HepG2 (cell line): ENCODE results near the gene FSD1. TPM values are rescaled to one million over a fixed set of nuclear protein-coding genes. Genes with fewer than 3 reads are reported as not detected.
A peak's percentile ranks its signal among the peaks of the same experiment; 100 is the strongest.

Experiments used
- ATAD3A ChIP-seq: sonication (generic); formaldehyde crosslinking; IDR thresholded peaks from 2 replicates; pipeline ENCODE4 v1.4.0; 2020; ENCODE audit warnings: missing genetic modification reagents
- ATF6 ChIP-seq: sonication (generic); formaldehyde crosslinking; conservative IDR thresholded peaks from 2 replicates; pipeline ENCODE4 v1.4.0; 2020; ENCODE audit warnings: missing genetic modification reagents
- BCL6 ChIP-seq: IDR thresholded peaks from 2 replicates; pipeline ENCODE4 v1.6.1; 2016; ENCODE audit warnings: missing genetic modification reagents, missing compliant biosample characterization
- CCDC6 ChIP-seq: sonication (generic); formaldehyde crosslinking; IDR thresholded peaks from 2 replicates; pipeline ENCODE4 v1.8.1; 2022; ENCODE audit warnings: mild to moderate bottlenecking, missing genetic modification reagents, moderate library complexity
- GATA4 ChIP-seq: sonication (generic); IDR thresholded peaks from 2 replicates; pipeline ENCODE4 v1.6.1; 2016; ENCODE audit warnings: antibody characterized with exemption, low read depth, borderline replicate concordance
- HHEX ChIP-seq: IDR thresholded peaks from 2 replicates; pipeline ENCODE4 v1.6.1; 2016; ENCODE audit warnings: control low read depth
- JARID2 ChIP-seq: sonication (generic); formaldehyde crosslinking; IDR thresholded peaks from 2 replicates; pipeline ENCODE4 v1.8.1; 2023; ENCODE audit warnings: missing genetic modification reagents, inconsistent platforms; ENCODE audit not compliant: insufficient replicate concordance
- KDM5A ChIP-seq: fragments of 200-600 bp; sonication (generic); IDR thresholded peaks from 2 replicates; pipeline ENCODE4 v1.7.0; 2018; ENCODE audit warnings: antibody characterized with exemption, mild to moderate bottlenecking, low read length, borderline replicate concordance
- MBNL3 ChIP-seq: fragments of 250-450 bp; sonication (Bioruptor Pico); conservative IDR thresholded peaks from 2 replicates; pipeline ENCODE4 v1.8.0; 2022; ENCODE audit warnings: mild to moderate bottlenecking, inconsistent platforms
- MED1 ChIP-seq: sonication (generic); formaldehyde crosslinking; IDR thresholded peaks from 2 replicates; pipeline ENCODE4 v1.4.0; 2020; ENCODE audit warnings: missing genetic modification reagents
- MXD3 ChIP-seq: IDR thresholded peaks from 2 replicates; pipeline ENCODE4 v1.6.1; 2016; ENCODE audit warnings: mild to moderate bottlenecking, missing biosample characterization, missing genetic modification reagents
- MYC ChIP-seq: sonication (generic); formaldehyde crosslinking; IDR thresholded peaks from 2 replicates; pipeline ENCODE4 v1.9.0; 2021; ENCODE audit warnings: missing genetic modification reagents, borderline replicate concordance
- NFYB ChIP-seq: sonication (generic); formaldehyde crosslinking; IDR thresholded peaks from 2 replicates; pipeline ENCODE4 v1.4.0; 2020; ENCODE audit warnings: missing genetic modification reagents
- NKX3-1 ChIP-seq: sonication (generic); formaldehyde crosslinking; IDR thresholded peaks from 2 replicates; pipeline ENCODE4 v1.5.0; 2020; ENCODE audit warnings: missing genetic modification reagents
- NR2F6 ChIP-seq, 2 experiments: IDR thresholded peaks; 2 replicates each; pipeline ENCODE4 v1.6.1; 2016; ENCODE audit warnings: antibody characterized with exemption in 1 of 2, mild to moderate bottlenecking in 1 of 2
- NRL ChIP-seq: sonication (generic); formaldehyde crosslinking; IDR thresholded peaks from 2 replicates; pipeline ENCODE4 v1.5.0; 2020; ENCODE audit warnings: missing genetic modification reagents, mild to moderate bottlenecking, moderate library complexity, borderline replicate concordance
- PRPF4 ChIP-seq: fragments of 200-400 bp; formaldehyde crosslinking; IDR thresholded peaks from 2 replicates; pipeline ENCODE4 v1.6.1; 2016; ENCODE audit warnings: low read length, low read depth; ENCODE audit not compliant: poor library complexity, severe bottlenecking
- SALL1 ChIP-seq: sonication (generic); formaldehyde crosslinking; IDR thresholded peaks from 2 replicates; pipeline ENCODE4 v1.8.0; 2022; ENCODE audit warnings: mild to moderate bottlenecking, missing genetic modification reagents
- SNAPC2 ChIP-seq: sonication (generic); formaldehyde crosslinking; IDR thresholded peaks from 2 replicates; pipeline ENCODE4 v1.8.1; 2022; ENCODE audit warnings: mild to moderate bottlenecking, missing genetic modification reagents
- ZMYM3 ChIP-seq: sonication (generic); formaldehyde crosslinking; IDR thresholded peaks from 2 replicates; pipeline ENCODE4 v1.5.1; 2020; ENCODE audit warnings: mild to moderate bottlenecking, missing genetic modification reagents
- ZNF251 ChIP-seq: sonication (generic); formaldehyde crosslinking; IDR thresholded peaks from 2 replicates; pipeline ENCODE4 v1.9.0; 2021; ENCODE audit warnings: mild to moderate bottlenecking, missing genetic modification reagents
- ZNF292 ChIP-seq: sonication (generic); formaldehyde crosslinking; IDR thresholded peaks from 2 replicates; pipeline ENCODE4 v1.8.1; 2022; ENCODE audit warnings: mild to moderate bottlenecking, low read depth, missing genetic modification reagents, borderline replicate concordance
- ZNF598 ChIP-seq: sonication (generic); formaldehyde crosslinking; IDR thresholded peaks from 2 replicates; pipeline ENCODE4 v1.5.1; 2020; ENCODE audit warnings: mild to moderate bottlenecking, missing genetic modification reagents, borderline replicate concordance
- ZNF704 ChIP-seq: sonication (generic); formaldehyde crosslinking; IDR thresholded peaks from 2 replicates; pipeline ENCODE4 v1.8.1; 2023; ENCODE audit warnings: mild to moderate bottlenecking, inconsistent platforms, moderate library complexity, missing genetic modification reagents, borderline replicate concordance
- ZNF749 ChIP-seq: sonication (generic); formaldehyde crosslinking; IDR thresholded peaks from 2 replicates; pipeline ENCODE4 v1.8.0; 2022; ENCODE audit warnings: mild to moderate bottlenecking, missing genetic modification reagents, moderate library complexity, borderline replicate concordance
- ZNF792 ChIP-seq: IDR thresholded peaks from 2 replicates; pipeline ENCODE4 v1.6.1; 2016
- polyA plus RNA-seq, 8 experiments: library from polyadenylated mRNA; depleted of rRNA in 3 of 8; stranded (reverse) in 7 of 8; unstranded in 1 of 8; fragments of >200 nt; fragmentation: Illumina TruSeq in 4 of 8; extraction: Trizol in 4 of 8; gene quantifications; 2 replicates each; pipeline versions ENCODE4 v1.2.1 to v1.2.3, GENCODE V29; 2011 to 2016; ENCODE audit warnings: low read depth in 4 of 8, missing spikeins in 1 of 8, mixed read lengths in 1 of 8; ENCODE audit not compliant: insufficient read depth in 1 of 8
- total RNA-seq, 5 experiments: library from RNA; depleted of rRNA; stranded (reverse); fragments of >200 nt; fragmentation: Illumina TruSeq; extraction: Trizol; gene quantifications; 2 replicates each; pipeline ENCODE4 v1.2.3, GENCODE V29; 2016; ENCODE audit warnings: low read depth in 1 of 5
- TF ChIP-seq, protein P1 (sequence below): IDR thresholded peaks from 2 replicates; pipeline ENCODE4 v1.6.1; 2016; ENCODE audit warnings: control low read depth

Gene FSD1
- total and polyA plus RNA-seq, 2 of the 13 experiments (the other 11 are each of a cell fraction or from before 2014, with no cell fraction given) = 0.29 to 0.66 TPM

GRCh38 chr19:4342615-4343369, 38.4 kb downstream of the FSD1 start (continued):
- TF ChIP-seq NKX3-1 (CRISPR knock-in tag) (no peak), ZNF792 (CRISPR knock-in tag) (peak; percentile 78; the same call in 1 of the 2 replicates), SALL1 (peak; percentile 83; the same call in 1 of the 2 replicates), KDM5A (no peak), MYC (CRISPR knock-in tag) (peak; percentile 70; the same call in 1 of the 2 replicates), NFYB (CRISPR knock-in tag) (peak; percentile 95), ZNF749 (CRISPR knock-in tag) (no peak), MED1 (peak; percentile 65), ZNF598 (CRISPR knock-in tag) (peak; percentile 29; the same call in 1 of the 2 replicates), NRL (CRISPR knock-in tag) (no peak), BCL6 (CRISPR knock-in tag) (peak; percentile 49), ZNF251 (CRISPR knock-in tag) (no peak), CCDC6 (no peak), GATA4 (peak; percentile 36; the same call in 1 of the 2 replicates), MBNL3 (CRISPR knock-in tag) (no peak), PRPF4 (no peak), ZMYM3 (peak; percentile 45; the same call in 1 of the 2 replicates), MXD3 (no peak), NR2F6 (IDR thresholded peaks at IDR 0.05) (peak; percentile 66; the same call in 1 of the 2 replicates), NR2F6 (CRISPR knock-in tag; IDR thresholded peaks at IDR 0.05) (peak; percentile 71), ZNF704 (CRISPR knock-in tag) (0 out of 2 replicates have a peak, but pooled peaks have one; percentile 22), JARID2 (CRISPR knock-in tag) (no peak), ATAD3A (no peak), ATF6 (no peak), ZNF292 (CRISPR knock-in tag) (no peak), SNAPC2 (CRISPR knock-in tag) (peak; percentile 40; the same call in 1 of the 2 replicates), HHEX (CRISPR knock-in tag) (no peak)
- TF ChIP-seq, protein P1, sequence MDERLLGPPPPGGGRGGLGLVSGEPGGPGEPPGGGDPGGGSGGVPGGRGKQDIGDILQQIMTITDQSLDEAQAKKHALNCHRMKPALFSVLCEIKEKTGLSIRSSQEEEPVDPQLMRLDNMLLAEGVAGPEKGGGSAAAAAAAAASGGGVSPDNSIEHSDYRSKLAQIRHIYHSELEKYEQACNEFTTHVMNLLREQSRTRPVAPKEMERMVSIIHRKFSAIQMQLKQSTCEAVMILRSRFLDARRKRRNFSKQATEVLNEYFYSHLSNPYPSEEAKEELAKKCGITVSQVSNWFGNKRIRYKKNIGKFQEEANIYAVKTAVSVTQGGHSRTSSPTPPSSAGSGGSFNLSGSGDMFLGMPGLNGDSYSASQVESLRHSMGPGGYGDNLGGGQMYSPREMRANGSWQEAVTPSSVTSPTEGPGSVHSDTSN (CRISPR knock-in tag) = no peak
